ENCODE data around the gene PPCDC.

PPCDC gene, protein sequence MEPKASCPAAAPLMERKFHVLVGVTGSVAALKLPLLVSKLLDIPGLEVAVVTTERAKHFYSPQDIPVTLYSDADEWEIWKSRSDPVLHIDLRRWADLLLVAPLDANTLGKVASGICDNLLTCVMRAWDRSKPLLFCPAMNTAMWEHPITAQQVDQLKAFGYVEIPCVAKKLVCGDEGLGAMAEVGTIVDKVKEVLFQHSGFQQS

GRCh38 chr15:75023181-75023871 is at the start of gene PPCDC:
TSS of gene PPCDC (plus strand) at chr15:75023590. CDS start at chr15:75028319, 4,729 bp downstream.
- peak; percentile 98 for DNase-seq (ENCODE audit: low read depth, low spot score)

DNA sequence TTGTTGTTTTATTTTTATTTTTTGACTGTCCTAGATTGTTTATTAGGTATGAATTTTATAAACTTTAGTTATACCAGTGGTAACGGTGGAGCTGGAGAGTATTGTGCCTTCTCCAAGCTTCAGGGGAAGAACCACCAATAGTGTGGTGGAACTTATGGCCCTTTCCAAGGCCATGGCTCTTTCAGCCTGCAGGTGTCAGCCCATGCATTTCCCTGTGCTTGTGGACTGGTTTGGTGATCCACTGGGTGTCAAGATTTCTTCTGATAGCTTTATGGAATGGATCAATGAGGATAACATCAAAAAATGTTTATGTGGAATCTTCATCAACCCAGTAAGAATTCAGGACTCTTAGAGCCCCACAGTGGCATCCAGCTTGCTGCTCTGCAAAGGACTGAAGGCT is 47.2 kb upstream of the PPCDC start:
- DNase-seq (ENCODE audit: low read depth, low spot score), result no peak

DNA sequence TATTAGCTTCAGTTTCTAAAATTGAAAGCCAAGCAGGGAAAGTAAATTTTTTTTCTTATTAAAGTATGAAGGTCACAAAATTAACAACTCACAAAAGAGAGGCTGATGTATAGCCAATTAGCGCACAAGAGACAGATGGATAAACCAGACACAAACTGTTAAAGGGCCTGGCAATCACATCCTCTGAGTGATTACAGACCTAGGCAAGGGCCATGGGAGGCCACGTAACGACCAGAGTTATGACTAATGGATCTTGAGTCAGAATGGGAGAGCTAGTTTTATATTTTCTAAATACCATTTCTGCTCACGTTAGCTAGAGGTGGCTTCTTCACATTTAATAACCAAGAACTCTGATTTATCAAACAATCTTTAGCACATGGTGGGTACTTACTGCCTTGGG is 45.8 kb upstream of the PPCDC start:
- no peak for DNase-seq (ENCODE audit: low read depth, low spot score)

GRCh38 chr15:74978077-74978476 is 45.3 kb upstream of the PPCDC start:
- no peak for DNase-seq (ENCODE audit: low read depth, low spot score)

DNA sequence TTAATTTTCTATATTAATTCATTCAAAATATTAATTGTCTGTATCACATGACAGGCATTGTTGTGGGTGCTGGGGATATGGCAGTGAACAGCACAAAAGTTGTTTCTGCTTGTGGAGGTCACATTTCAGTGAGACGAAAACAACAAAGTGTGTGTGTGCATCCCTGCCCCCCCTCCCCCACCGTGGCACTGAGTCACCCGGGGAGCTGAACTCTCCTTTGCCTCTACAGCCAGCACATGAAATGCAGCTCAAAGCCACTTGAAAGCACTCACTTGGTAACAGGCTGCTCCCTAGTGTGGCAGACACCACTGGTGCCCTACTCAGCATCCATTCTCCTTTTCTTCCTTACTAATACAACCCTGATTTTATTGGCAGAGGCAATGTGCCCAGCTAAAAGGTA is 44.9 kb upstream of the PPCDC start:
- DNase-seq (ENCODE audit: low read depth, low spot score), result peak; percentile 77

- DNase-seq (ENCODE audit: low read depth, low spot score), result no peak
Measured at GRCh38 chr15:74982183-74982582, 41.2 kb upstream of the PPCDC start.

DNA sequence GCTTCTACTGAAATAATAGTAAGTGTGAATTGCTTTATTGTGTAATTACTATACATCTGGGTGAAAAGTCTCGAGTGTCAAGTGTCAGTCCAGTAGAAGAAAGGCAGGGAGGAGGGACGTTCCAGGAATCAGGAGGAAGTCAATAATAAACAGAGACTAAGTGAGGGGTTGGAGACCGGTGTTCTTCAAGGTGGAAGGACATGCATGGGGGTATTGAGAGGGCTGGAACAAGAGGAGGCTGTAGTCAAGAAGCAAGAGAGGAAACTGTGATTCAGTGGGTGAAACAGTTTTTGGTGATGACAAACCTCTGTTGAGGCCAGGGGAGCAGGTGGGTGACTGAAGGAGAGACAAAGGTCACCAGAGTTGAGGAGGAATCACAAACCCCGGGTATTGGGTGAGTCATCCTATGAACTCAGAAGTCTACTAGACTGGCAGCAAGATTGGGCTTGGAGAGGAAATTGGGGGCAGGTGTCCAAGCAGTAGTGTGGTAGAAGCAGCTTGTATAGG is 39.6 kb upstream of the PPCDC start:
- no peak for DNase-seq (ENCODE audit: low read depth, low spot score)

DNA sequence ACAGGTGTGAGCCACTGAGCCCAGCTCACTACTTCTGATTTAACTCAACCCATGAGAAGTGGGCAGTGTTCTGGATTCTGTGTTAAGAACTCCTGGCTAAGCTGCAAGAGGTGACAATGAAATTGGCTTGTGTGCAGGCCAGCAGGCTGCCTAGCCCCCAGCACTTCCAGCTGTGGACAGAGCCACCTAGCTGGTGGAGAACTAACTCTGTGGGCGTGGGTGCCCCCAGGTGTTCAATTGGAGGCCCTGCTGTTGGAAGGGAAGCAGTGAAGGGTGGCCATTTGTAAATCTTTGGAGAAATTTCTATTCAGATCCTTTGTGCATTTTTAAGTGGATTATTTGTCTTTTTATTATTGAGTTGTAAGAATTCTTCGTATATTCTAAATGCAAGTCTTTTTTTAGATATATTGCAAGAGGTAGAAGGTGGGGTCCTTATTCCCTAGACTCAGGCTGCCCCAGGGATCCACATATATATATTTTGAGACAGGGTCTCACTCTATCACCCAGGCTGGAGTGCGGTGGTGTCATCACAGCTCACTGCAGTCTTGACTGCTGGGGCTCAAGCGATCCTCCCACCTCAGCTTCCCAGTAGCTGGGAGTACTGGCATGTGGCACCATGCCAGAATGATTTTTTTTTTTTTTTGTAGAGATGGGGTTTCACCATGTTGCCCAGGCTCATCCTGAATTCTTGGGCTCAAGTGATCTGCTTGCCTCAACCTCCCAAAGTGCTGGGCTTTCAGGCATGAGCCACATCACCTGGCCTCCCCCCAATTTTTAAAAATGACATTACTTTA is 35.2 kb upstream of the PPCDC start:
- peak; percentile 50 for DNase-seq (ENCODE audit: low read depth, low spot score)

- DNase-seq (ENCODE audit: low read depth, low spot score), result no peak
Measured at GRCh38 chr15:74989527-74989926, 33.9 kb upstream of the PPCDC start.

GRCh38 chr15:74992619-74993018 is 30.8 kb upstream of the PPCDC start:
- no peak for DNase-seq (ENCODE audit: low read depth, low spot score)

- no peak for DNase-seq (ENCODE audit: low read depth, low spot score)
Measured at GRCh38 chr15:74994236-74994635, 29.2 kb upstream of the PPCDC start.

DNA sequence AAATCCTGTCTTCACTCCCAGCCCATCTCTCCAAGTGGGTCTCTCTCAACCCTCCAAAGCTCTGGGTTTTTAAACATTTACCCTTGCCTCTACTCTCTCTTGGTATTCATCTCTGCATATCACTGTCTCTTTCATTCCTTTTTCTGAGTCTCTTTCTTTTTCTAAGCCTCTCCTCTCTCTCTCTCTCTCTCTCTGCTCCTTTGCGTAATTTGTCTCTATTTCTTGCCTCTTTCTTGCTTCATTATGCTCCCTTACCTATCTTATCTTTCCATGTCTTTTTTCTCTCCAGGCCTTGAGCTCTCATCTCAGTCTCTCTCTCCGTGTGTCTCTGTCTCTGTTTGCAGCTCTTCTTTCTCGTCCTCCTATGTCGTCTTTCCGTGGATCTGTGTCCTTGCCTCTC is 28.7 kb upstream of the PPCDC start:
- no peak for DNase-seq (ENCODE audit: low read depth, low spot score)

- DNase-seq (ENCODE audit: low read depth, low spot score), result peak; percentile 97
Measured at GRCh38 chr15:74995182-74995778, 28.1 kb upstream of the PPCDC start, which contains the start of gene SCAMP5. TSS of gene SCAMP5 (plus strand) at chr15:74995563. CDS start at chr15:75011840, 16,277 bp downstream.

DNA sequence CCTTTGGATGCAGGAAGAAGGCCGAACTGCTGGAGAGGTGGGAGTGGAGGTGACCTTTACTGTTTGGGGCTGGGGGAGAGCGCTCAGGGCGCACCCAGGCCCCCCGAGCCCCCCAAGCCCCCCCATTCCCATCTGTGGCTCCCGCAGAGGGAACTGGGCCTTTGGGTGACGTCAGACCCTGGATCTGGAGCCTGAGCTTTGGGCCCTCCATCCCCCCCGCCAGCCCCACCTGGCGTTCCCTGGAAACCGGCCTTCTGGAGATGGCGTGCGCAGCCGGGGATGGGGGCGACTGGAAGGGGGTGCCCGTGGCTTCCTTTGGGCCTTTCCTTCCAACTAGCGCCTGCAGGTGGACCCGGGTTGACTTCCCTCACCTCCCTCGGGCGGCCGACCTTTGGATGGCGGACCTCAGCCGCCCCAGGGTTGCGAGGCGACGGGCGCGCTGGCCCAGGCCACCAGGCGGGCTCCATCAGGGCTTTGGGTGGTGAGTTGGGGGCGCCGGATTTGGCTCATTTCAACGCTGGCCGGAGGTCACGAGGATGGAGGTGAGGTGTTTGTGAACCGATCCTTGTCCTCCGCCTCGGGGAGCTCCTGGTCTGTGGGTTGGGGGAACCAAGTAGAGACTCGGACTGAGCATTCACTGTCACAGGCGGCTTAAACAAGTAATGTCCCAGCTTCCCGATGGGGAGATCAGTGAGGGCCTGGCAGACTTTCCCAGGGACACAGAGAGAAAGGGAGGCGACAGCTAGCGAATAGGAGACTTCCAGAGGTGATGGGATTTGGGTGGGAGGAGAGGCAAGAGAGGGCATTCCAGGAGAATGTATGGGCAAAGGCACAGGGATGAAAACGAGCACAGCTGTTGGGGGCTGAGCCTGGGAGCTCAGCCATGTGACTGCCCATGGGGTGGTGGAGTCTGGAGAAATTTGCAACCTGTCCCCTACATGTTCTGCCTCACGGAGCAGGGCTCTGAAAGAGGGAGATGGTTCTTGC is 27.3 kb upstream of the PPCDC start:
- DNase-seq (ENCODE audit: low read depth, low spot score), result peak; percentile 40

DNA sequence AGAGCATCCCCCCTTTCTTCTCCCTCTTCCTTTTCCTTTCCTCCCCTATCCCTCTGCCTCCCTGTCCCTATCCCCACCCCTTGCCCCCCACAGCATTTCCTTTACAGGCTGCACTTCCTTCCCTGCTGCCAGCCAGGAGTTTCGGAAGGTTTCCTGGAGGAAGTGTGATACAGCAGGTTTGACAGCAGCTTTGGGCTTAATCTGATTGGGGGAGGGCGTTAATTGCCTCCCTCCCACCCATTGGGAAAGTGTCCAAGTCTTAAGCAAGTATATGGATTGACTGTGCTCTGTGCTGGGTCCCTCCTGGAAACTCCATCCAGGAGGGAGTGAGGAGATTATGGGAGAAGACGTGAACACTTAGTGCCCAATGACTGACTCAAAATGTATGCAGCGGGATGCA is 26.2 kb upstream of the PPCDC start:
- DNase-seq (ENCODE audit: low read depth, low spot score), result no peak

- DNase-seq (ENCODE audit: low read depth, low spot score), result no peak
Measured at GRCh38 chr15:74997543-74997942, 25.8 kb upstream of the PPCDC start.

DNA sequence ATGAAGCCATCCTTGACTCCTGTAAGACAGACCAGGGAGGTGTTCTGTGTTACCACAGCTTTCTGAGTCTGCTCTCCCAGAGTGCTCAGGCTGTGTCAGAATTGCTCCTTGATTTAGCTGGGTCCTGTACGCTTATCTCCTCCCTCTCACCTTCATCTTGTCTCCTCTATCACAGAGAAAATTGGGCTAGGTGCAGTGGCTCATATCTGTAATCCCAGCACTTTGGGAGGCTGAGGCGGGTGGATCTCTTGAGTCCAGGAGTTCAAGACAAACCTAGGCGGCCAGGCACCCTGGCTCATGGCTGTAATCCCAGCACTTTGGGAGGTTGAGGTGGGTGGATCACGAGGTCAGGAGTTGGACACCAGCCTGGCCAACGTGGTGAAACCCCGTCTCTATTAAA is 22.1 kb upstream of the PPCDC start:
- no peak for DNase-seq (ENCODE audit: low read depth, low spot score)

DNA sequence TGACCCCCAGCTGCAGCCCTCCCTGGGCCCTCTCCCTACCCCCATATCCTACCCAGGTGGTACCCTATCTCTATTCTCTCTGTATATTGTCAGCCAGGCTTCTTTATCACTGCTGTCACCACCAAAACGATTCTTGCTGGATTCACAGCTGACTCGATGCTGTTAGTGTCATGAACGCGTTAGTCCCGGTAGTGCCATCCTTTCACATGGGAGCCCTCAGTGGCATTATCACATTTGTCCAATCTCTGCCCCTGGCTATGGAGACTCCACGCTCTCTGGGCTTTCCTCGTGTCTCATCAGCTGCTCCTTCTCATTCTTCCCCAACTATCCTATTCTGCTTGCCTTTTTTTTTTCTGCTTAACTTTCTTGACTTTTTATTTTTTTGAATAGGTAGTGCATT is 21.0 kb upstream of the PPCDC start:
- DNase-seq (ENCODE audit: low read depth, low spot score), result no peak

DNA sequence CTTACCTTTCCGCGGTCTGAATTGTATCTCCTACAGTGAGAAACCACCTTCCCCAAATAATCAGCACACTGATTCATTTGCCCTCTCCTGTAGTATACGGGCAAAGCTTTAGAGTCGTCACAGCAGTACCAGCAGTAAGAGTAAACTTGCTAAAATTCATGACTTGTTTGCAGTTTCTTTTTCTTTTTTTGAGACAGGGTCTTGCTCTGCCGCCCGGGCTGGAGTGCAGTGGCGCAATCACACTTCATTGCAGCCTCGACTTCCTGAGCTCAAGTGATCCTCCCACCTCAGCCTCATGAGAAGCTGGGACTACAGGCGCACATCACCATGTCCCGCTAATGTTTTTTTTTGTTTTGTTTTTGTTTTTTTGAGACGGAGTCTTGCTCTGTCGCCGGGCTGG is 16.2 kb upstream of the PPCDC start:
- DNase-seq (ENCODE audit: low read depth, low spot score), result no peak

DNA sequence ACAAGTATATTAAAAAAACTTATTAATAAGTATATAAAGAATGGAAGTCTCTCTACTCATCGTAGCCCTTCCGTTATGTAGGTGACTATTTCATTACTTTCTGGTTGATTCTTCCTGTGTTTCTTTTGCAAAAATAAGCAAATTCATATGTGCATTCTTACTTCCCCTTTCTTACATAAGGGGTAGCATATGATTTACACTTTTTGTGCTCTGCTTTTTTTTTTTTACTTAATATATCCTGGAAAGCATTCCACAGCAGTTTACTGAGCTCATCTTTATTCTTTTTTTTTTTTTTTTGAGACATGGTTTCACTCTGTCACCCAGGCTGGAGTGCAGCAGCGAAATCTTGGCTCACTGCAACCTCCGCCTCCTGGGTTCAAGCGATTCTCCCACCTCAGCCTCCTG is 15.2 kb upstream of the PPCDC start:
- no peak for DNase-seq (ENCODE audit: low read depth, low spot score)

Measured in astrocyte of the hippocampus (primary cell).